T-helper 1 cell (primary cell): ENCODE data around the gene UGT1A9.
"Not testable (repeated sequence)": the region's sequence is repeated elsewhere in the genome, so short reads cannot be mapped to it uniquely, and the experiment has no call there.

ENCODE experiments used
- DNase-seq, 5 donors: peaks; one replicate each; pipeline ENCODE4 v3.0.0-alpha.2; 2012 to 2020
- total RNA-seq, 4 donors: gene quantifications; one replicate each; lab custom pipeline; 2026; lab: John Stamatoyannopoulos, UW

UGT1A9 gene
- total RNA-seq: 0 reads per million in 4 donors

GRCh38 chr2:233671290-233672161, at the start of gene UGT1A9:
TSS of gene UGT1A9 (plus strand) at chr2:233671898. CDS start at chr2:233671935, 37 bp downstream.
- DNase-seq: no peak

GRCh38 chr2:233627331-233628025, 44.2 kb upstream of the UGT1A9 start:
- no peak for DNase-seq

- not testable (repeated sequence) for DNase-seq
These were observed 35.4 kb upstream of the UGT1A9 start, which contains the start of gene UGT1A10 for GRCh38 chr2:233636306-233636705. TSS of gene UGT1A10 (plus strand) at chr2:233636448. CDS start at chr2:233636523, 75 bp downstream.

- no peak for DNase-seq
These were observed 32.9 kb upstream of the UGT1A9 start for GRCh38 chr2:233638836-233639235.

- no peak for DNase-seq
These were observed 31.8 kb upstream of the UGT1A9 start for GRCh38 chr2:233639860-233640259.

- no peak for DNase-seq
These were observed 28.6 kb upstream of the UGT1A9 start for GRCh38 chr2:233643128-233643527.

GRCh38 chr2:233646033-233646432, 25.7 kb upstream of the UGT1A9 start:
- not testable (repeated sequence) for DNase-seq

- no peak for DNase-seq
These were observed 20.7 kb upstream of the UGT1A9 start for GRCh38 chr2:233650981-233651380.

- DNase-seq: no peak
These were observed 20.3 kb upstream of the UGT1A9 start for GRCh38 chr2:233651430-233651829.

- no peak for DNase-seq
These were observed 17.2 kb upstream of the UGT1A9 start for GRCh38 chr2:233654501-233654900.

GRCh38 chr2:233655043-233655442, 16.7 kb upstream of the UGT1A9 start:
- DNase-seq: no peak

GRCh38 chr2:233655943-233656342, 15.8 kb upstream of the UGT1A9 start:
- DNase-seq: not testable (repeated sequence)

GRCh38 chr2:233656443-233656842, 15.3 kb upstream of the UGT1A9 start:
- no peak for DNase-seq

GRCh38 chr2:233658610-233659009, 13.1 kb upstream of the UGT1A9 start:
- DNase-seq: no peak

- no peak for DNase-seq
These were observed 7.8 kb upstream of the UGT1A9 start for GRCh38 chr2:233663911-233664310.

GRCh38 chr2:233668605-233669260, 3.0 kb upstream of the UGT1A9 start:
- DNase-seq: no peak

- no peak for DNase-seq
These were observed 1.2 kb downstream of the UGT1A9 start for GRCh38 chr2:233672886-233673285.

GRCh38 chr2:233673896-233674295, 2.2 kb downstream of the UGT1A9 start:
- no peak for DNase-seq

- DNase-seq: no peak
These were observed 2.6 kb downstream of the UGT1A9 start for GRCh38 chr2:233674314-233674713.

- no peak for DNase-seq
These were observed 3.3 kb downstream of the UGT1A9 start for GRCh38 chr2:233674995-233675394.

- no peak for DNase-seq
These were observed 4.3 kb downstream of the UGT1A9 start for GRCh38 chr2:233676046-233676445.

- no peak for DNase-seq
These were observed 7.5 kb downstream of the UGT1A9 start for GRCh38 chr2:233679196-233679595.

GRCh38 chr2:233680361-233681045, 8.8 kb downstream of the UGT1A9 start:
- no peak for DNase-seq
